Purkinje cell (primary cell): ENCODE results near the gene IFIT1. TPM values are rescaled to one million over a fixed set of nuclear protein-coding genes. Genes with fewer than 3 reads are reported as not detected.

ENCODE experiments used
- polyA plus RNA-seq: library from polyadenylated mRNA; unstranded; fragments of >200 nt; fragmentation: Nextera tagmentation; gene quantifications from 2 replicates; pipeline ENCODE4 v1.2.1, GENCODE V29; 2014

The IFIT1 gene, protein sequence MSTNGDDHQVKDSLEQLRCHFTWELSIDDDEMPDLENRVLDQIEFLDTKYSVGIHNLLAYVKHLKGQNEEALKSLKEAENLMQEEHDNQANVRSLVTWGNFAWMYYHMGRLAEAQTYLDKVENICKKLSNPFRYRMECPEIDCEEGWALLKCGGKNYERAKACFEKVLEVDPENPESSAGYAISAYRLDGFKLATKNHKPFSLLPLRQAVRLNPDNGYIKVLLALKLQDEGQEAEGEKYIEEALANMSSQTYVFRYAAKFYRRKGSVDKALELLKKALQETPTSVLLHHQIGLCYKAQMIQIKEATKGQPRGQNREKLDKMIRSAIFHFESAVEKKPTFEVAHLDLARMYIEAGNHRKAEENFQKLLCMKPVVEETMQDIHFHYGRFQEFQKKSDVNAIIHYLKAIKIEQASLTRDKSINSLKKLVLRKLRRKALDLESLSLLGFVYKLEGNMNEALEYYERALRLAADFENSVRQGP
- 4.3 and 20.3 TPM in 2 replicates for polyA plus RNA-seq

DNA sequence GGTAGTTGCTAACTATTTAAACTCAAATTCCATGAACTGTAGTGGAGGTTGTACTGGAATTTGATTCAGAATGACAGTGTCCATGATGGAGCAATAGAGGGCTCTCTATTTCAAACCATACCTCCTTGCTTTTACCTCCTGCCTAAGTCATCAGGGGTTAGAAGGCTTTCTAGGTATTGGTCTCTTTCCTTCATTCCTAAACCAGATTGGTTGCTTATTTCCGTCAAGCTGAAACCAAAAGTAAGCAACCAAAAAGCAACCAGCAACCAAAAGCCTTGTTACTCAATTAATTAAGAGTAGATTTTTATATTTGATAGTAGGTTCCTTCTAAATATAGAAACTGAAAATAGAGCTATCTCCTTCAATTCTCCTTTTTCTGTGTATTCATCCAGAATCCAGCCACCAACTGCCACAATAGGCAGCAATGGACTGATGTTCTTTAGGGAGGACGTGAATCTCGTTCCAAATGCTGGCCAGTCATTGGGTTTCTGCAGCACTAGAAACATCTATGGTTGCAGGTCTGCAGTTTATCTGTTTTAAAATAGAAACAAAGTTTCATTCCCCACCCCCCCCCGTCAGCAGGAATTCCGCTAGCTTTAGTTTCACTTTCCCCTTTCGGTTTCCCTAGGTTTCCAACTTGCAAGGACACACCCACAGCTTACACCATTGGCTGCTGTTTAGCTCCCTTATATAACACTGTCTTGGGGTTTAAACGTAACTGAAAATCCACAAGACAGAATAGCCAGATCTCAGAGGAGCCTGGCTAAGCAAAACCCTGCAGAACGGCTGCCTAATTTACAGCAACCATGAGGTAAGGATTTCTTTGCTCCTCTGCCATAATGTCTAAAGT, at the start of gene IFIT1:
TSS of gene IFIT1 (plus strand) at position 717 of the 850 bp plus-strand sequence. CDS start at position 807, 90 bp downstream.

DNA sequence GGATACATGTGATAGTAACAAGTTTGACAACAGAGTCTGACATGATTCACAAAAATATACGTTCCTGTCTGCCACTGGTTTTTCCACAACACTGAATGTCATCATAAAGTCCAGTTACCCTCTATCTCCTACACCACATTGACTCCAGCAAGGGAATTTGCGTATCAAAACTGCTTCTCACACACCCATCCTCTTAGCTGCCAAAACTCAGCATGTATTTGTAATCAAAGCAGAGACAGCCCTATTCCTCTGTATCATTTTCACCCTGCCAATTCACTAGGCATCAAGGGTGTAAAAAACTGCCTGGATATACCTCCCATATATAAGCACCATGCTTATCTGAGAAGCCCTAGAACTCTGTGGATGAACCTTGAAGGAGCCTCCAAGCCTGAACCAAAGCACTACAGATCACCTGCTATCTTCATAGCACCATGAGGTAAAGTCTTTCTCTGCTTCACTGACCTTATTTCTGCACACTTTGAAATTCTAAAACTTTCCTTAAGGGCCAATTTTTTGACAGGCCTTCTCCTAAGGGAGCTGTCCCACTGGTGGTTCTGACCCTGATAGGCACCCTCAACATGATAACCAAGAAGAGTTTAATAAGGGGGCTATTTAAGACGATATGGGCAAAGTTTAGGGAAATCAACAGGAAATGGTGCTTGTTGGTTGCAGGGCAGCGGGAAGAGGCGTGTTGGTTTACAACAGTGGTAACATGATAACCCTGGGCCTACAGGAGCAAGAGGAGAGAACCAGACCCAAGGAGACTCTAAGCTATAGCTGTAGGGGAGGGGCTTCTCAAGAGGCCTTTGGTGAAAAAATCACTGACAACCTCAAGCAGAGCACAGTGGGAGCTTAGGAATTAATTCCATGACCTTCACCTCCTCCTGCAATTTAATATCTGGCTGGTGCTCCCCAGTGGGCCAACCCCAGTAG, 14.5 kb upstream of the IFIT1 start, which contains the start of gene IFIT1B:
TSS of gene IFIT1B (plus strand) at position 352 of the 933 bp plus-strand sequence. CDS start at position 432, 80 bp downstream.

DNA sequence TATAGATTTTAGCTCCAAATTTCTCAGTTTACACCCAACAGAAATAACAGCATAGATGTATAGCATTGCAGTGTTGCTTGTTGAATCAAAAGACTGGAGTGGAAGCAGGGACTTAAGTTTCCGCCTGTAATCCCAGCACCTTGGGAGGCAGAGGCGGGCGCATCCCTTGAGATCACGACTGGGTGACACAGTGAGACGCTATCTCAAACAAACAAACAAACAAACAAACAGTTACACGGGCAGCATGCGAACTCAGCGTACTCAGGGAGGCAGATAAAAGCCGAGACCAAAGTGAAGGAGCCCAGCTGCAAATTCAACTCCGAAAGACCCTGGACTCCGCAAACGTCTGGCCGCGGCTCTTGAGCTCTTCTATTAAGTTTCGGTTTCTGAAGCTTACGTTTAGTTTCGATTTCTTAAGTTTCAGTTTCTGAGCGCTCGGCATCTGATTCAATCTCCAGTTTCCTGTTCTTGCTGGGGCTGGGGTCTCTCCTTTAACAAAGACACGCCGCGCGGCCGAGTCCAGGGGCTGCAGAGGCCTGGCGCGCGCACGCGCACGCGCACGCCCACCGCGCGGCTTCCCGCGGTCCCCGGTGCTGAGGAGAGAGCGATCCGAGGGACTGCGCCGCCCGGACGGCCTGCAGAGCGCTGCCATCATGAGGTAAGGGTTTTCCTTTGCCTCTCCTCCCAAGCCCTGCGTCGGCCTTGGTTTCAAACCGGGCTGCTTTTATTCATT, 21.9 kb downstream of the IFIT1 start, which contains the start of gene IFIT5:
TSS of gene IFIT5 (plus strand) at position 423 of the 733 bp plus-strand sequence. CDS start at position 654, 231 bp downstream.

Other genes with a start within 250 kb of the IFIT1 start
- not detected in 2 replicates for gene CH25H, start 185.3 kb upstream of the IFIT1 start, polyA plus RNA-seq
- 33.1 and 50.0 TPM in 2 replicates for gene LIPA, start 140.8 kb upstream of the IFIT1 start, polyA plus RNA-seq
- gene IFIT2, start 90.6 kb upstream of the IFIT1 start, polyA plus RNA-seq, result 1.8 and 2.9 TPM in 2 replicates
- gene IFIT3, start 64.6 kb upstream of the IFIT1 start, polyA plus RNA-seq, result 10.5 and 16.0 TPM in 2 replicates
- gene IFIT1B, start 14.6 kb upstream of the IFIT1 start, polyA plus RNA-seq, result not detected in 2 replicates
- gene IFIT5, start 21.9 kb downstream of the IFIT1 start, polyA plus RNA-seq, result 5.9 and 11.0 TPM in 2 replicates
- gene SLC16A12, start 143.0 kb downstream of the IFIT1 start, polyA plus RNA-seq, result not detected in 2 replicates